ENCODE measurements around the gene CMA1.

DNA sequence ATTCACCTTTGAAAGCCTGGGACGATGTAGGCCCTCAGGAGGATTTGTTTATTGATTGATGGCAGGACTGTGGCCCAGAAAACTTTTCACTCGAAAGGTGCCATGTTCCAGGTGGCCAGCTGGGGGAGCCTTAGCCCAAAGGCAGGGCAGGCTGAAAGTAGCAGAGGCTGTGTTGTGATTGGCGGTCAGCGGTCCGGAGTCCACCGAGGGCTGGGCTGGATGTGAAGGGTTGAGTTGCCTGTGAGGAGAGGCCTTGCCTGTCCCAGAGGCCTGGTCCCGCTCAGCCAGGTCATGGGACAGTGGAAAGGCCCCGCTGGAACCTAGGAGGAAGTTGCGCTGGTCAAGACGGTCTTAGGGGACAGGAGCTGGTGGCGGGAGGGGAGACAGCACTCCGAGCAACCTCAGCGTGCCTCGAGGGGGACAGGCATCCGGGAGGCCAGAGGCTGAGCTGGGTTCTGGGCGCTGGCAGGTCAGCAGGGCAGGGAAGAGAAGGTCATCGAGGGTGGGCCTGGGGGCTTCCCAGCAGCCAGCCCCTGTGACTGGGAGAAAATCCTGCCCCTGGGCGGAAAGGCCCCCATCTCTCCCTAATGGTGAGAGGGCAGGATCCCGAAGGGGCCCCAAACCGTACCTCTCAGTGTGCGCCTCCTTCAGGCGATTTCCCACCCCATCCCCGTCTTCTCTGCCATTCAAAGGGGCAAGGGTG is 26.3 kb downstream of the CMA1 start:
- TF ChIP-seq, protein P1, sequence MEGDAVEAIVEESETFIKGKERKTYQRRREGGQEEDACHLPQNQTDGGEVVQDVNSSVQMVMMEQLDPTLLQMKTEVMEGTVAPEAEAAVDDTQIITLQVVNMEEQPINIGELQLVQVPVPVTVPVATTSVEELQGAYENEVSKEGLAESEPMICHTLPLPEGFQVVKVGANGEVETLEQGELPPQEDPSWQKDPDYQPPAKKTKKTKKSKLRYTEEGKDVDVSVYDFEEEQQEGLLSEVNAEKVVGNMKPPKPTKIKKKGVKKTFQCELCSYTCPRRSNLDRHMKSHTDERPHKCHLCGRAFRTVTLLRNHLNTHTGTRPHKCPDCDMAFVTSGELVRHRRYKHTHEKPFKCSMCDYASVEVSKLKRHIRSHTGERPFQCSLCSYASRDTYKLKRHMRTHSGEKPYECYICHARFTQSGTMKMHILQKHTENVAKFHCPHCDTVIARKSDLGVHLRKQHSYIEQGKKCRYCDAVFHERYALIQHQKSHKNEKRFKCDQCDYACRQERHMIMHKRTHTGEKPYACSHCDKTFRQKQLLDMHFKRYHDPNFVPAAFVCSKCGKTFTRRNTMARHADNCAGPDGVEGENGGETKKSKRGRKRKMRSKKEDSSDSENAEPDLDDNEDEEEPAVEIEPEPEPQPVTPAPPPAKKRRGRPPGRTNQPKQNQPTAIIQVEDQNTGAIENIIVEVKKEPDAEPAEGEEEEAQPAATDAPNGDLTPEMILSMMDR (IDR thresholded peaks at IDR 0.05) = peak in 4 of 6 experiments; percentile 26 to 39 (median 32)
- no peak for TF ChIP-seq POLR2A (IDR thresholded peaks at IDR 0.05)
